Nephron progenitor cell (in vitro differentiated cells): ENCODE measurements around the gene NRCAM.

Source experiments
- DNase-seq: peaks from one replicate; pipeline ENCODE4 v3.0.0; 2021
- H3K27ac Mint-ChIP-seq: 2 replicates; pipeline ENCODE4 v1.8.0; 2021; ENCODE audit warnings: mild to moderate bottlenecking, moderate library complexity, mixed read lengths
- H3K27me3 Mint-ChIP-seq: 2 replicates; pipeline ENCODE4 v1.8.0; 2021; ENCODE audit warnings: mild to moderate bottlenecking, low read depth, mixed read lengths; ENCODE audit not compliant: poor library complexity
- H3K36me3 Mint-ChIP-seq: 2 replicates; pipeline ENCODE4 v1.8.0; 2021; ENCODE audit warnings: low read depth, mixed read lengths
- H3K4me1 Mint-ChIP-seq: 2 replicates; pipeline ENCODE4 v1.8.0; 2021; ENCODE audit warnings: mixed read lengths
- H3K4me3 Mint-ChIP-seq: 2 replicates; pipeline ENCODE4 v1.8.0; 2021; ENCODE audit warnings: mild to moderate bottlenecking, moderate library complexity, mixed read lengths
- H3K9me3 Mint-ChIP-seq: 2 replicates; pipeline ENCODE4 v1.8.0; 2021; ENCODE audit warnings: mild to moderate bottlenecking, moderate library complexity, mixed read lengths
- TF ChIP-seq, protein P1 (sequence below): fragments of 200-600 bp; sonication (generic); IDR thresholded peaks from 2 replicates; pipeline ENCODE4 v1.5.0; 2021; ENCODE audit warnings: antibody characterized with exemption

The NRCAM gene

DNA sequence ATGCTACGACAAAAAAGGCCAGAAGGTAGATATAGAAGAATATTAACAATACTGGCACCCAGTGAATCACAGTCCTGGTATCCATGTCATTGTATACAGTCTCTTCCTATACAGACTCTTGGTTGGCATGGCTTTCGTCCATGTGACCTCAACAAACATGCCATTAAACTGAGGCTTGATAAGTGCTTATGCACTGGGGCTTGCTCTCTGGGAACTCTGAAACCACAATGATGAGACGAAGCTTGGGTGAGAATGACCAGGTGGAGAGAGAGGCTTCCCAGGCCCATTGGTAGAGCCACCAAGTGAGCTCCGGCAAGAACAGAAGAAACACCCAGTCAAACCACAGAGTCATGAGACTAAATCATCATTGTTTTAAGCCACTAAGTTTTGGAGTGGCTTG is 36.5 kb upstream of the NRCAM start:
- Mint-ChIP-seq H3K4me3 (no peak overlapping the region), H3K4me1 (no peaks in the 10 kb centered on the region), H3K9me3 (no peaks in the 10 kb centered on the region), H3K27me3 (peaks cover 3% of the 10 kb centered on the region), H3K36me3 (peaks cover 17% of the 10 kb centered on the region), H3K27ac (no peak overlapping the region)
- TF ChIP-seq, protein P1, sequence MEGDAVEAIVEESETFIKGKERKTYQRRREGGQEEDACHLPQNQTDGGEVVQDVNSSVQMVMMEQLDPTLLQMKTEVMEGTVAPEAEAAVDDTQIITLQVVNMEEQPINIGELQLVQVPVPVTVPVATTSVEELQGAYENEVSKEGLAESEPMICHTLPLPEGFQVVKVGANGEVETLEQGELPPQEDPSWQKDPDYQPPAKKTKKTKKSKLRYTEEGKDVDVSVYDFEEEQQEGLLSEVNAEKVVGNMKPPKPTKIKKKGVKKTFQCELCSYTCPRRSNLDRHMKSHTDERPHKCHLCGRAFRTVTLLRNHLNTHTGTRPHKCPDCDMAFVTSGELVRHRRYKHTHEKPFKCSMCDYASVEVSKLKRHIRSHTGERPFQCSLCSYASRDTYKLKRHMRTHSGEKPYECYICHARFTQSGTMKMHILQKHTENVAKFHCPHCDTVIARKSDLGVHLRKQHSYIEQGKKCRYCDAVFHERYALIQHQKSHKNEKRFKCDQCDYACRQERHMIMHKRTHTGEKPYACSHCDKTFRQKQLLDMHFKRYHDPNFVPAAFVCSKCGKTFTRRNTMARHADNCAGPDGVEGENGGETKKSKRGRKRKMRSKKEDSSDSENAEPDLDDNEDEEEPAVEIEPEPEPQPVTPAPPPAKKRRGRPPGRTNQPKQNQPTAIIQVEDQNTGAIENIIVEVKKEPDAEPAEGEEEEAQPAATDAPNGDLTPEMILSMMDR, result no peak
- DNase-seq, result no peak

DNA sequence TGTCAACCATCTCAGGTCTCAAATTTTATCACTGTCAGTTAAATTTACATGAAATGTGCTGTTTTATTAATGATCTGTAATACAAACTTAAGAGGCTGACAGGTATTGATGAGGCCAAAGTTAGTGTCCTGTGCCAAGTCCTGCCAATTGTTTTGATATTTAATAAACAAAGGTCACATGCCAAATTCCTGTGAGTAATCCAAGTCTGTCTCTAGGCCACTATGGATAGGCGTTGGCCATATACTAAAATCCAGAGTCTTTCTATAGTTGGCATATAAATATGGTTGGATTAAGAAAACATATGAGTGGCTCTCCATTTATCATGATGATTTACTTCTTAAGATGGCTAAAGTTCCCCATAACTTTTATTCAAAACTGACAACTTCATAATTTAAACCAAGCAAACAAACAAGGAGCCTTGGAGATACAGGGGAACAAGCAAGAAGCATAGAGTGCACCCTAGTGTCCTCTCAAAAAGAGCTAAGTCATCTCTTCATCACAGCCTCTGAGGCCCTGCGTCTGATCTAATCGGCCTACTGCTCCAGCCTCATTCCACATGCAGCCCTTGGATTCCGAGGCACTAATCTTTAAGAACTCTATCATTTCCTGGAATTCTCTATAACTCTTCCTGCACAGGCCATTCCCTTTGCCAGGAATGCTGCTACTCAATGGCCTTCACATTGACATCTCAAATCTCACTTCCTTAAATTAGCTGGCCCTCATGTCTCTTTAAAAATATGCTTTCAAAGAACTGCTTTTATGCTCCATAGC is 32.7 kb upstream of the NRCAM start:
- Mint-ChIP-seq H3K27ac (peak overlapping the region; percentile 66), H3K4me3 (no peak overlapping the region), H3K4me1 (no peaks in the 10 kb centered on the region), H3K27me3 (peaks cover 3% of the 10 kb centered on the region), H3K9me3 (no peaks in the 10 kb centered on the region), H3K36me3 (peaks cover 10% of the 10 kb centered on the region)
- TF ChIP-seq, protein P1, result no peak
- DNase-seq, result no peak

DNA sequence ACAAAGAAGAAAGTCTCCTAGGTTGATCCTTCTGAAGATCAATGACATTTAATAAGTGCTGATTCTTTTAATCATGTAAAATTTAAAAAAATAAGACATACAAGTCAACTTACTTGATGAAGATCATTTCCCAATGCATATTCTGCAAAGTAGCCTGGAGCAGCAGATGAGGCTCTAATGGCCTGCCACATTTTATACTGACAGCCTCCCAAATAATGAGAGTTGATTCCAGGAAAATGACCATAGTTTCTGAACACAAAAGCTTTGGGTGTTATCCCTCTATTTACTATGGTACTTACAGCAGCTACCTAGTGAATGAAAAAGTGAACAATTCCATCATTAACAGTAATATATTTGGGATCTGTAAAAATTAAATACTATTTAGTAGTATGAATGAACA is 31.4 kb upstream of the NRCAM start:
- Mint-ChIP-seq H3K4me3 (no peak overlapping the region), H3K36me3 (peaks cover 5% of the 10 kb centered on the region), H3K4me1 (no peaks in the 10 kb centered on the region), H3K27ac (no peak overlapping the region), H3K9me3 (no peaks in the 10 kb centered on the region), H3K27me3 (no peaks in the 10 kb centered on the region)
- DNase-seq, result no peak
- TF ChIP-seq, protein P1, result no peak

GRCh38 chr7:108486291-108486966 is 30.2 kb upstream of the NRCAM start:
- peaks cover 5% of the 10 kb centered on the region for H3K36me3 Mint-ChIP-seq
- TF ChIP-seq, protein P1, result no peak
- no peak overlapping the region for H3K27ac Mint-ChIP-seq
- H3K27me3 Mint-ChIP-seq, result no peaks in the 10 kb centered on the region
- H3K4me1 Mint-ChIP-seq, result no peaks in the 10 kb centered on the region
- no peak for DNase-seq
- H3K4me3 Mint-ChIP-seq, result no peak overlapping the region
- no peaks in the 10 kb centered on the region for H3K9me3 Mint-ChIP-seq

DNA sequence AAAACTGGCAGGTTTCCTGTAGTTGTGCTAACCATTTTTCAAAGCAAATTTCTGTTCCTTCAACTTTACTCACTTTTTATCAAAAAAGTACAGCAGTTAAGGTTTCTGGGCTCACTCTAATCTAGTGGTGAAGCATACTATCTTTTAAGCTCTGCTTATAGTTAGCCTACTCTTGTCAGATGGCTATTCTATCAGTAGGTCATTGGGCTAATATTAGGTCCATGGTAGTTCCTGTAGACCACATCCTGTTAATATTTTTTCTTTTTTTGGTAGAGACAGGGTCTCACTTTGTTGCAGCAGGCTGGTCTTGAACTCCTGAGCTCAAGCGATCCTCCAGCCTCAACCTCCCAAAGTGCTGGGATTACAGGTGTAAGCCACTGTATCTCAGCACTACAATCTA is 27.9 kb upstream of the NRCAM start:
- no peak overlapping the region for H3K27ac Mint-ChIP-seq

More for the DNA sequence above, 27.9 kb upstream of the NRCAM start:
- Mint-ChIP-seq H3K4me1 (no peaks in the 10 kb centered on the region), H3K27me3 (no peaks in the 10 kb centered on the region), H3K36me3 (peaks cover 5% of the 10 kb centered on the region), H3K9me3 (no peaks in the 10 kb centered on the region), H3K4me3 (no peak overlapping the region)
- TF ChIP-seq, protein P1, result no peak
- no peak for DNase-seq
